ENCODE data around the gene ZNF423.

- TF ChIP-seq POLR2AphosphoS5 (IDR thresholded peaks at IDR 0.05; ENCODE audit: low read depth, low read length): no peak; the same call in 1 of the 2 replicates
- no peak for TF ChIP-seq TAF1 (IDR thresholded peaks at IDR 0.05; ENCODE audit: borderline replicate concordance, insufficient read depth, low read length)
These were observed 216.0 kb downstream of the ZNF423 start for GRCh38 chr16:49639739-49640431.

Measured in PFSK-1 (cell line).